OCI-M2 (cell line): ENCODE results near the gene TTLL10.

Experiments
- DNase-seq: peaks from one replicate; lab custom pipeline; 2025; ENCODE audit not compliant: unreplicated experiment; lab: John Stamatoyannopoulos, UW

The TTLL10 gene

GRCh38 chr1:1173793-1174415 lies at the start of gene TTLL10:
TTLL10 (plus strand) TSS chr1:1173880; CDS start chr1:1179216, 5,336 bp downstream.
- DNase-seq = no peak

GRCh38 chr1:1124508-1124785 lies 49.2 kb upstream of the TTLL10 start:
- DNase-seq = no peak

GRCh38 chr1:1124786-1125642 lies 48.7 kb upstream of the TTLL10 start:
- DNase-seq = no peak

- DNase-seq = no peak
Measured at GRCh38 chr1:1125945-1126344, 47.7 kb upstream of the TTLL10 start.

- DNase-seq = no peak
Measured at GRCh38 chr1:1127551-1128451, 45.9 kb upstream of the TTLL10 start.

- no peak for DNase-seq
Measured at GRCh38 chr1:1128454-1129139, 45.1 kb upstream of the TTLL10 start.

- no peak for DNase-seq
Measured at GRCh38 chr1:1129381-1129821, 44.3 kb upstream of the TTLL10 start.

GRCh38 chr1:1130206-1131120 lies 43.2 kb upstream of the TTLL10 start:
- DNase-seq = no peak

GRCh38 chr1:1132042-1132950 lies 41.4 kb upstream of the TTLL10 start:
- no peak for DNase-seq

- DNase-seq = no peak
Measured at GRCh38 chr1:1132956-1133750, 40.5 kb upstream of the TTLL10 start.

GRCh38 chr1:1134300-1134970 lies 39.2 kb upstream of the TTLL10 start:
- no peak for DNase-seq

- DNase-seq = no peak
Measured at GRCh38 chr1:1135339-1136136, 38.1 kb upstream of the TTLL10 start.

GRCh38 chr1:1136547-1137230 lies 37.0 kb upstream of the TTLL10 start:
- no peak for DNase-seq

- no peak for DNase-seq
Measured at GRCh38 chr1:1137256-1138045, 36.2 kb upstream of the TTLL10 start.

- DNase-seq = no peak
Measured at GRCh38 chr1:1140673-1141072, 33.0 kb upstream of the TTLL10 start.
